ENCODE measurements around the gene ZNF716.
"Not testable (repeated sequence)": the region's sequence is repeated elsewhere in the genome, so short reads cannot be mapped to it uniquely, and the experiment has no call there.

ZNF716 gene

DNA sequence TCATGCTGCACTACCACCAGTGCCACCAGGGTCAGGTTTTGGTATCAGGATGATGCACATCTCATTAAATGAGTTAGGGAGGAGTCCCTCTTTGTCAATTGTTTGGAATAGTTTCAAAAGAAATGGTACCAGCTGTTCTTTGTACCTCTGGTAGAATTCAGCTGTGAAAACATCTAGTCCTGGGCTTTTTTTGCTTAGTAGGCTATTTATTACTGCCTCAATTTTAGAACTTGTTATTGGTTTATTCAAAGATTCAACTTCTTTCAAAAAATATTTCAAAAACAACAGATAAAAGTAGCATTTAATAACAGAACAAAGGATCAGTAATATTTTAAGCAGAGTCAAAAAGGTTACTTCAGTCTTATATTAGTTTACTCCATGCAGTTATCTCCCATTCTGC, 6.4 kb upstream of the ZNF716 start:
- no peak for DNase-seq (ENCODE audit: extremely low spot score)
- ChIA-PET POLR2A (no interaction called here), CTCF (no interaction called here)
- TF ChIP-seq, protein P1, sequence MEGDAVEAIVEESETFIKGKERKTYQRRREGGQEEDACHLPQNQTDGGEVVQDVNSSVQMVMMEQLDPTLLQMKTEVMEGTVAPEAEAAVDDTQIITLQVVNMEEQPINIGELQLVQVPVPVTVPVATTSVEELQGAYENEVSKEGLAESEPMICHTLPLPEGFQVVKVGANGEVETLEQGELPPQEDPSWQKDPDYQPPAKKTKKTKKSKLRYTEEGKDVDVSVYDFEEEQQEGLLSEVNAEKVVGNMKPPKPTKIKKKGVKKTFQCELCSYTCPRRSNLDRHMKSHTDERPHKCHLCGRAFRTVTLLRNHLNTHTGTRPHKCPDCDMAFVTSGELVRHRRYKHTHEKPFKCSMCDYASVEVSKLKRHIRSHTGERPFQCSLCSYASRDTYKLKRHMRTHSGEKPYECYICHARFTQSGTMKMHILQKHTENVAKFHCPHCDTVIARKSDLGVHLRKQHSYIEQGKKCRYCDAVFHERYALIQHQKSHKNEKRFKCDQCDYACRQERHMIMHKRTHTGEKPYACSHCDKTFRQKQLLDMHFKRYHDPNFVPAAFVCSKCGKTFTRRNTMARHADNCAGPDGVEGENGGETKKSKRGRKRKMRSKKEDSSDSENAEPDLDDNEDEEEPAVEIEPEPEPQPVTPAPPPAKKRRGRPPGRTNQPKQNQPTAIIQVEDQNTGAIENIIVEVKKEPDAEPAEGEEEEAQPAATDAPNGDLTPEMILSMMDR (IDR thresholded peaks at IDR 0.05; ENCODE audit: control extremely low read depth, extremely low read depth, low read depth, missing control alignments): no peak

DNA sequence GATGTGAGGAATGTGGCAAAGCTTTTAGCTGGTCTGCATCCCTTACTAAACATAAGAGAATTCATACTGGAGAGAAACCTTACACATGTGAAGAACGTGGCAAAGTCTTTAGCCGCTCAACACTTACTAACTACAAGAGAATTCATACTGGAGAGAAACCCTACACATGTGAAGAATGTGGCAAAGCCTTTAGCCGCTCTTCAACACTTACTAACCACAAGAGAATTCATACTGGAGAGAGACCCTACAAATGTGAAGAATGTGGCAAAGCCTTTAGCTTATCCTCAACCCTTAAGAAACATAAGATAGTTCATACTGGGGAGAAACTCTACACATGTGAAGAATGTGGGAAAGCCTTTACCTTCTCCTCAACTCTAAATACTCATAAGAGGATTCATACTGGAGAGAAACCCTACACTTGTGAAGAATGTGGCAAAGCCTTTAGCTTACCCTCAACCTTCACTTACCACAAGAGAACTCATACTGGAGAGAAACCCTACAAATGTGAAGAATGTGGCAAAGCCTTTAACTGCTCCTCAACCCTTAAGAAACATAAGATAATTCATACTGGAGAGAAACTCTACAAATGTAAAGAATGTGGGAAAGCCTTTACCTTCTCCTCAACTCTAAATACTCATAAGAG, 19.3 kb downstream of the ZNF716 start:
- DNase-seq (ENCODE audit: extremely low spot score); CTCF ChIA-PET; POLR2A ChIA-PET: not testable (repeated sequence)

DNA sequence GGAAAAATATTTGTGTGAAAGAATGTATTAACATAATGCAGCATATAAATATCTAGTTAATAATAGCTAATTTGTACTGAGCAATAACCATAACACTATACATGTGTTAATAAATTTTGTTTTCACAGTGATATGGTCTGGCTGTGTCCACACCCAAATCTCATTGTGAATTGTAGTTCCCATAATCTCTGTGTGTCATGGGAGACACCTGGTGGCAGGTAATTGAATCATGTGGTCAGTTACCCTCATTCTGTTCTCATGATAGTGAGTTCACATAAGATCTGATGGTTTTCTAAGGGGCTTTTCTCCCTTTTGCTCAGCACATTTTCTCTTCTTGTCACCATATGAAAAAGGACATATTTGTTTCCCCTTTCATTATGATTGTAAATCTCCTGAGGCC, 30.3 kb downstream of the ZNF716 start:
- DNase-seq (ENCODE audit: extremely low spot score); POLR2A ChIA-PET; CTCF ChIA-PET: not testable (repeated sequence)

DNA sequence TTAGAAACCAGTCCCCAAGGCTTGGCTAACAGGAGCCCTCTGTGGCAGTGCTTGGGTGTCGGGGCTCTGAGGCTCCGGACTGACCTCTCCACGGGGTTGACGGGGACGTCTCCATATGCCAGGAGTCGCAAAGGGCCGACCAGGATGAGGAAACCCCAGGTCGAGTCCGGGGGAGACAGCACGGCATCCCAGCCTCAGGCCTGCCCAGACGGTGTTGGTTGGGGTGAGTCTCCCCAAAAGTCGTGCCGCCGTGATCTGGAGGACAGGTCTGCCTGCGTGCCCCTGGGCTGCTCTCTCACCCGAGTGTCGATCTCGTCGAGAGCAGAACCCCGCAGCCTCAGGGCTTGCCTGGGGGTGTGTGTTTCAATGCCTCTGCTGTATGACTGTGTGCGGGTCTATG, 35.0 kb downstream of the ZNF716 start:
- CTCF ChIA-PET; POLR2A ChIA-PET; DNase-seq (ENCODE audit: extremely low spot score): not testable (repeated sequence)

DNA sequence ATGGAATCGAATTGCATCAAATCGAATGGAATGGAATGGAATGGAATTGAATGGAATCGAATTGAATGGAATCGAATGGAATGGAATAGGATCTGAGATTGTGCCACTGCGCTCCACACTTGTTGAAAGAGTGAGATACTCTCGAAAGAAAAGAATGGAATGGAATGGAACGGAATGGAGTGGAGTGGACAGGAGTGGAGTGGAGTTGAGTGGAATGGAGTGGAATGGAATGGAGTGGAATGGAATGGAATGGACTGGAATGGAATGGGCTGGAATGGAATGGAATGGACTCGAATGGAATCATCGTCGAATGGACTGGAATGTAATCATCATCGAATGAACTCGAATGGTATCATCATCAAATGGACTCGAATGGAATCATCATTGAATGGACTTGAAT, 38.0 kb downstream of the ZNF716 start:
- TF ChIP-seq, protein P1 (IDR thresholded peaks at IDR 0.05; ENCODE audit: control extremely low read depth, extremely low read depth, low read depth, missing control alignments): no peak
- no peak for DNase-seq (ENCODE audit: extremely low spot score)
- ChIA-PET POLR2A (no interaction called here), CTCF (no interaction called here)

GRCh38 chr7:57495111-57495510, 45.1 kb downstream of the ZNF716 start:
- CTCF ChIA-PET; DNase-seq (ENCODE audit: extremely low spot score); POLR2A ChIA-PET: not testable (repeated sequence)

DNA sequence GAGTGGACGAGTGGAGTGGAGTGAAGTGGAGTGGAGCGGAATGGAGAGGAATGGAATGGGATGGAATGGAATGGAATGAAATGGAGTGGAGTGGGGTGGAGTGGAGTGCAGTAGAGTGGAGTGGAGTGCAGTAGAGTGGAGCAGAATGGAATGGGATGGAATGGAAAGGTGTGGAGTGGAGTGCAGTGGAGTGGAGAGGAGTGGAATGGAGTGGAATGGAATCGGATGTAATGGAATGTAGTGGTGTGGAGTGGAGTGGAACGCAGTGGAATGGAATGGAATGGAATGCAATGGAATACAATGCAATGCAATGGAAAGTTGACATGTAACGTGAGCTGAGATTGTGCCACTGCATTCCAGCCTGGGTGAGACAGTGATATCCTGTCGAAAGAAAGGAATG, 46.4 kb downstream of the ZNF716 start:
- TF ChIP-seq, protein P1 (IDR thresholded peaks at IDR 0.05; ENCODE audit: control extremely low read depth, extremely low read depth, low read depth, missing control alignments): no peak
- DNase-seq (ENCODE audit: extremely low spot score): no peak
- CTCF ChIA-PET: no interaction called here
- POLR2A ChIA-PET: no interaction called here

- POLR2A ChIA-PET: no interaction called here
- TF ChIP-seq, protein P1 (IDR thresholded peaks at IDR 0.05; ENCODE audit: control extremely low read depth, extremely low read depth, low read depth, missing control alignments): no peak
- DNase-seq (ENCODE audit: extremely low spot score): no peak
- CTCF ChIA-PET: no interaction called here
Observed at GRCh38 chr7:57505176-57505575, 55.2 kb downstream of the ZNF716 start.

All from GM10248 (cell line).